GM23338 (cell line): ENCODE measurements around the gene FGF5. TPM values are rescaled to one million over a fixed set of nuclear protein-coding genes. Genes with fewer than 3 reads are reported as not detected.

Source experiments
- ATAC-seq: fragments of 200-7000 bp; cut with Tn5 transposase; 3 replicates; pipeline ENCODE4 v1.9.1; 2020
- DNase-seq: peaks from one replicate; pipeline ENCODE4 v3.0.0-alpha.2; 2015; ENCODE audit warnings: low spot score
- H2AFZ ChIP-seq: fragments of 200-600 bp; sonication (generic); 2 replicates; pipeline ENCODE4 v1.8.0; 2016; ENCODE audit warnings: antibody characterized with exemption, mild to moderate bottlenecking, moderate library complexity
- H3F3A ChIP-seq: fragments of 200-600 bp; sonication (generic); replicated peaks from 2 replicates; pipeline ENCODE4 v1.8.0; 2017; ENCODE audit warnings: antibody characterized with exemption, mixed run types, low read depth
- H3K27ac ChIP-seq: fragments of 200-600 bp; sonication (generic); 2 replicates; pipeline ENCODE4 v1.6.1; 2016; ENCODE audit warnings: low read depth
- H3K27me3 ChIP-seq: fragments of 200-600 bp; sonication (generic); 2 replicates; pipeline ENCODE4 v1.8.0; 2016; ENCODE audit warnings: mild to moderate bottlenecking, mixed run types, moderate library complexity; ENCODE audit not compliant: insufficient read depth
- H3K36me3 ChIP-seq: fragments of 200-600 bp; sonication (generic); 2 replicates; pipeline ENCODE4 v1.8.0; 2016; ENCODE audit warnings: mild to moderate bottlenecking; ENCODE audit not compliant: insufficient read depth
- H3K4me1 ChIP-seq: fragments of 200-600 bp; sonication (generic); 2 replicates; pipeline ENCODE4 v1.8.0; 2016; ENCODE audit warnings: mild to moderate bottlenecking, moderate library complexity; ENCODE audit not compliant: insufficient read depth
- H3K4me2 ChIP-seq: fragments of 200-600 bp; sonication (generic); 2 replicates; pipeline ENCODE4 v1.7.1; 2017; ENCODE audit warnings: mixed run types
- H3K4me3 ChIP-seq: fragments of 200-600 bp; sonication (generic); 2 replicates; pipeline ENCODE4 v1.6.1; 2016; ENCODE audit warnings: mixed run types
- H3K79me2 ChIP-seq: fragments of 200-600 bp; sonication (generic); replicated peaks from 2 replicates; pipeline ENCODE4 v1.8.0; 2017; ENCODE audit warnings: mild to moderate bottlenecking; ENCODE audit not compliant: insufficient read depth
- H3K9me2 ChIP-seq: fragments of 200-600 bp; sonication (generic); 2 replicates; pipeline ENCODE4 v1.8.0; 2017; ENCODE audit not compliant: insufficient read depth
- H4K20me1 ChIP-seq: fragments of 200-600 bp; sonication (generic); replicated peaks from 2 replicates; pipeline ENCODE4 v1.8.0; 2017; ENCODE audit warnings: mild to moderate bottlenecking; ENCODE audit not compliant: insufficient read depth
- H3K27ac Mint-ChIP-seq: 2 replicates; pipeline ENCODE4 v1.8.0; 2020; ENCODE audit warnings: inconsistent platforms, mild to moderate bottlenecking, moderate library complexity, mixed read lengths
- H3K27me3 Mint-ChIP-seq: 3 replicates; pipeline ENCODE4 v1.8.0; 2022; ENCODE audit warnings: low read depth, mild to moderate bottlenecking, moderate library complexity, mixed read lengths, inconsistent platforms; ENCODE audit not compliant: insufficient read depth, poor library complexity
- H3K36me3 Mint-ChIP-seq: 3 replicates; pipeline ENCODE4 v1.8.0; 2021; ENCODE audit warnings: low read depth, mild to moderate bottlenecking, inconsistent platforms, moderate library complexity, mixed read lengths
- H3K4me1 Mint-ChIP-seq: 3 replicates; pipeline ENCODE4 v1.8.0; 2020; ENCODE audit warnings: mild to moderate bottlenecking, inconsistent platforms, mixed read lengths
- H3K4me3 Mint-ChIP-seq: 3 replicates; pipeline ENCODE4 v1.8.0; 2021; ENCODE audit warnings: moderate library complexity, mild to moderate bottlenecking, inconsistent platforms, mixed read lengths
- H3K9me3 Mint-ChIP-seq: 3 replicates; pipeline ENCODE4 v1.8.0; 2020; ENCODE audit warnings: moderate library complexity, mild to moderate bottlenecking, inconsistent platforms, mixed read lengths
- CREB1 ChIP-seq: fragments of 250-450 bp; sonication (Bioruptor Pico); IDR thresholded peaks from 2 replicates; pipeline ENCODE4 v1.5.0; 2020; ENCODE audit warnings: low read depth, mild to moderate bottlenecking, moderate library complexity
- CTCF ChIP-seq, 2 experiments: fragments of 200-600 bp in 1 of 2; sonication (generic) in 1 of 2; conservative IDR thresholded peaks; 2 replicates each; pipeline versions ENCODE4 v1.5.1 to v1.6.1; 2016 to 2017; ENCODE audit warnings: antibody characterized with exemption in 2 of 2, low read depth in 2 of 2, mild to moderate bottlenecking in 2 of 2, moderate library complexity in 1 of 2
- EZH2 ChIP-seq: fragments of 200-600 bp; sonication (generic); IDR thresholded peaks from one replicate; pipeline ENCODE4 v1.8.0; 2017; ENCODE audit warnings: antibody characterized with exemption, mild to moderate bottlenecking, low read depth; ENCODE audit not compliant: unreplicated experiment
- EZH2phosphoT487 ChIP-seq: fragments of 200-600 bp; sonication (generic); IDR thresholded peaks from one replicate; pipeline ENCODE4 v1.8.1; 2018; ENCODE audit warnings: antibody characterized with exemption; ENCODE audit not compliant: unreplicated experiment
- JUNB ChIP-seq: IDR thresholded peaks from one replicate; pipeline ENCODE4 v1.6.1; 2016; ENCODE audit warnings: antibody characterized with exemption; ENCODE audit not compliant: unreplicated experiment
- NANOG ChIP-seq: IDR thresholded peaks from 2 replicates; pipeline ENCODE4 v1.6.1; 2016; ENCODE audit warnings: antibody characterized with exemption, borderline replicate concordance
- POLR2AphosphoS5 ChIP-seq: IDR thresholded peaks from 2 replicates; pipeline ENCODE4 v1.6.1; 2016; ENCODE audit warnings: antibody characterized with exemption, low read depth
- REST ChIP-seq: IDR thresholded peaks from one replicate; pipeline ENCODE4 v1.6.1; 2018; ENCODE audit warnings: antibody characterized with exemption; ENCODE audit not compliant: unreplicated experiment
- STAT1 ChIP-seq: IDR thresholded peaks from one replicate; pipeline ENCODE4 v1.6.1; 2016; ENCODE audit warnings: antibody characterized with exemption; ENCODE audit not compliant: unreplicated experiment
- ZNF114 ChIP-seq: fragments of 250-450 bp; sonication (Bioruptor Pico); IDR thresholded peaks from 2 replicates; pipeline ENCODE4 v1.5.0; 2020; ENCODE audit warnings: mild to moderate bottlenecking, moderate library complexity
- ZNF331 ChIP-seq: fragments of 250-450 bp; sonication (Bioruptor Pico); IDR thresholded peaks from 2 replicates; pipeline ENCODE4 v1.5.0; 2020; ENCODE audit warnings: low read depth, mild to moderate bottlenecking, moderate library complexity
- polyA plus RNA-seq: library from polyadenylated mRNA; unstranded; fragments of >200 nt; fragmentation: Nextera tagmentation; extraction: Ambion mirVana; gene quantifications from 2 replicates; pipeline ENCODE4 v1.2.1, GENCODE V29; 2016
- total RNA-seq: library from RNA; depleted of rRNA; stranded (reverse); fragments of >200 nt; shearing (Covaris generic); gene quantifications from 2 replicates; pipeline ENCODE4 v1.2.3, GENCODE V29; 2014
- TF ChIP-seq, protein P1 (sequence below): fragments of 250-450 bp; sonication (Bioruptor Pico); IDR thresholded peaks from 2 replicates; pipeline ENCODE4 v1.5.0; 2020; ENCODE audit warnings: mild to moderate bottlenecking, moderate library complexity
- TF ChIP-seq, protein P2 (sequence below): IDR thresholded peaks from 2 replicates; pipeline ENCODE4 v1.6.1; 2016; ENCODE audit warnings: antibody characterized with exemption

FGF5 gene
- total and polyA plus RNA-seq, 2 experiments from 2014 or later = not detected

DNA sequence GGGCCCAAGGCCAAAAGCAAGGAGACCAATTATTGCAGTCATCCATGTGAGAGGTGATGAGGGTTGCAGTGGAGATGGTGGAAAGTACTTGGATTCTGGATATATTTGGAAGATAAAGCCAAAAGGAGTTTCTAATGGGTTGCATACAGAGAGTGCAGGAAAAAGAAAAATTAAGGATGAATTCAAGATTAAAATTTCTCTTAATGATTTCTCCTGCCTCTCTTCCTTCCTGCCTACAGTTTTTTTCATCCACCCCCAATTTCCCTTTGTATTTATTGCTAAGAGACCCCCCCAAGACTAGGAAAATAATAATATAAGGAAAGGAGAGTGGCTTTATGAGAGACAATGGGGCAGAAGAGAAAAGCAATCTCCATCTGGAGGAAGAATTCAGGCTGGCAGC, 8.6 kb upstream of the FGF5 start:
- Histone ChIP-seq H3K36me3 (no peaks in the 10 kb centered on the region), H3K27me3 (peaks cover 74% of the 10 kb centered on the region), H3K4me1 (peaks cover 5% of the 10 kb centered on the region), H2AFZ (no peak overlapping the region), H3K79me2 (no peaks in the 10 kb centered on the region), H3F3A (no peaks in the 10 kb centered on the region), H4K20me1 (peaks cover 8% of the 10 kb centered on the region), H3K4me3 (no peak overlapping the region), H3K4me2 (no peak overlapping the region), H3K9me2 (no peaks in the 10 kb centered on the region), H3K27ac (no peak overlapping the region)
- DNase-seq (no peak), ATAC-seq (no peak)
- TF ChIP-seq REST = no peak
- no peak for TF ChIP-seq ZNF331 (CRISPR knock-in tag)
- TF ChIP-seq POLR2AphosphoS5 = no peak
- no peak for TF ChIP-seq STAT1
- TF ChIP-seq EZH2phosphoT487 = no peak
- TF ChIP-seq CREB1 (CRISPR knock-in tag) = no peak
- no peak for TF ChIP-seq NANOG
- no peak for TF ChIP-seq JUNB
- TF ChIP-seq ZNF114 (CRISPR knock-in tag) = no peak
- no peak for TF ChIP-seq EZH2
- TF ChIP-seq CTCF (conservative IDR thresholded peaks at IDR 0.05; ENCODE audit: low read depth in 2 of 2) = no peak
- TF ChIP-seq, protein P1, sequence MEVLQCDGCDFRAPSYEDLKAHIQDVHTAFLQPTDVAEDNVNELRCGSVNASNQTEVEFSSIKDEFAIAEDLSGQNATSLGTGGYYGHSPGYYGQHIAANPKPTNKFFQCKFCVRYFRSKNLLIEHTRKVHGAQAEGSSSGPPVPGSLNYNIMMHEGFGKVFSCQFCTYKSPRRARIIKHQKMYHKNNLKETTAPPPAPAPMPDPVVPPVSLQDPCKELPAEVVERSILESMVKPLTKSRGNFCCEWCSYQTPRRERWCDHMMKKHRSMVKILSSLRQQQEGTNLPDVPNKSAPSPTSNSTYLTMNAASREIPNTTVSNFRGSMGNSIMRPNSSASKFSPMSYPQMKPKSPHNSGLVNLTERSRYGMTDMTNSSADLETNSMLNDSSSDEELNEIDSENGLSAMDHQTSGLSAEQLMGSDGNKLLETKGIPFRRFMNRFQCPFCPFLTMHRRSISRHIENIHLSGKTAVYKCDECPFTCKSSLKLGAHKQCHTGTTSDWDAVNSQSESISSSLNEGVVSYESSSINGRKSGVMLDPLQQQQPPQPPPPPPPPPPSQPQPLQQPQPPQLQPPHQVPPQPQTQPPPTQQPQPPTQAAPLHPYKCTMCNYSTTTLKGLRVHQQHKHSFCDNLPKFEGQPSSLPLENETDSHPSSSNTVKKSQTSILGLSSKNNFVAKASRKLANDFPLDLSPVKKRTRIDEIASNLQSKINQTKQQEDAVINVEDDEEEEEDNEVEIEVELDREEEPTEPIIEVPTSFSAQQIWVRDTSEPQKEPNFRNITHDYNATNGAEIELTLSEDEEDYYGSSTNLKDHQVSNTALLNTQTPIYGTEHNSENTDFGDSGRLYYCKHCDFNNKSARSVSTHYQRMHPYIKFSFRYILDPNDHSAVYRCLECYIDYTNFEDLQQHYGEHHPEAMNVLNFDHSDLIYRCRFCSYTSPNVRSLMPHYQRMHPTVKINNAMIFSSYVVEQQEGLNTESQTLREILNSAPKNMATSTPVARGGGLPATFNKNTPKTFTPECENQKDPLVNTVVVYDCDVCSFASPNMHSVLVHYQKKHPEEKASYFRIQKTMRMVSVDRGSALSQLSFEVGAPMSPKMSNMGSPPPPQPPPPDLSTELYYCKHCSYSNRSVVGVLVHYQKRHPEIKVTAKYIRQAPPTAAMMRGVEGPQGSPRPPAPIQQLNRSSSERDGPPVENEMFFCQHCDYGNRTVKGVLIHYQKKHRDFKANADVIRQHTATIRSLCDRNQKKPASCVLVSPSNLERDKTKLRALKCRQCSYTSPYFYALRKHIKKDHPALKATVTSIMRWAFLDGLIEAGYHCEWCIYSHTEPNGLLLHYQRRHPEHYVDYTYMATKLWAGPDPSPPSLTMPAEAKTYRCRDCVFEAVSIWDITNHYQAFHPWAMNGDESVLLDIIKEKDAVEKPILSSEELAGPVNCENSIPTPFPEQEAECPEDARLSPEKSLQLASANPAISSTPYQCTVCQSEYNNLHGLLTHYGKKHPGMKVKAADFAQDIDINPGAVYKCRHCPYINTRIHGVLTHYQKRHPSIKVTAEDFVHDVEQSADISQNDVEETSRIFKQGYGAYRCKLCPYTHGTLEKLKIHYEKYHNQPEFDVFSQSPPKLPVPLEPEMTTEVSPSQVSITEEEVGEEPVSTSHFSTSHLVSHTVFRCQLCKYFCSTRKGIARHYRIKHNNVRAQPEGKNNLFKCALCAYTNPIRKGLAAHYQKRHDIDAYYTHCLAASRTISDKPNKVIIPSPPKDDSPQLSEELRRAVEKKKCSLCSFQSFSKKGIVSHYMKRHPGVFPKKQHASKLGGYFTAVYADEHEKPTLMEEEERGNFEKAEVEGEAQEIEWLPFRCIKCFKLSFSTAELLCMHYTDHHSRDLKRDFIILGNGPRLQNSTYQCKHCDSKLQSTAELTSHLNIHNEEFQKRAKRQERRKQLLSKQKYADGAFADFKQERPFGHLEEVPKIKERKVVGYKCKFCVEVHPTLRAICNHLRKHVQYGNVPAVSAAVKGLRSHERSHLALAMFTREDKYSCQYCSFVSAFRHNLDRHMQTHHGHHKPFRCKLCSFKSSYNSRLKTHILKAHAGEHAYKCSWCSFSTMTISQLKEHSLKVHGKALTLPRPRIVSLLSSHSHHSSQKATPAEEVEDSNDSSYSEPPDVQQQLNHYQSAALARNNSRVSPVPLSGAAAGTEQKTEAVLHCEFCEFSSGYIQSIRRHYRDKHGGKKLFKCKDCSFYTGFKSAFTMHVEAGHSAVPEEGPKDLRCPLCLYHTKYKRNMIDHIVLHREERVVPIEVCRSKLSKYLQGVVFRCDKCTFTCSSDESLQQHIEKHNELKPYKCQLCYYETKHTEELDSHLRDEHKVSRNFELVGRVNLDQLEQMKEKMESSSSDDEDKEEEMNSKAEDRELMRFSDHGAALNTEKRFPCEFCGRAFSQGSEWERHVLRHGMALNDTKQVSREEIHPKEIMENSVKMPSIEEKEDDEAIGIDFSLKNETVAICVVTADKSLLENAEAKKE (CRISPR knock-in tag) = no peak
- TF ChIP-seq, protein P2, sequence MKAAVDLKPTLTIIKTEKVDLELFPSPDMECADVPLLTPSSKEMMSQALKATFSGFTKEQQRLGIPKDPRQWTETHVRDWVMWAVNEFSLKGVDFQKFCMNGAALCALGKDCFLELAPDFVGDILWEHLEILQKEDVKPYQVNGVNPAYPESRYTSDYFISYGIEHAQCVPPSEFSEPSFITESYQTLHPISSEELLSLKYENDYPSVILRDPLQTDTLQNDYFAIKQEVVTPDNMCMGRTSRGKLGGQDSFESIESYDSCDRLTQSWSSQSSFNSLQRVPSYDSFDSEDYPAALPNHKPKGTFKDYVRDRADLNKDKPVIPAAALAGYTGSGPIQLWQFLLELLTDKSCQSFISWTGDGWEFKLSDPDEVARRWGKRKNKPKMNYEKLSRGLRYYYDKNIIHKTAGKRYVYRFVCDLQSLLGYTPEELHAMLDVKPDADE = no peak
- Mint-ChIP-seq H3K27ac (no peak overlapping the region), H3K4me3 (no peak overlapping the region), H3K27me3 (peaks cover 25% of the 10 kb centered on the region), H3K4me1 (peaks cover 13% of the 10 kb centered on the region; the same call in 2 of the 3 replicates), H3K36me3 (no peaks in the 10 kb centered on the region), H3K9me3 (no peaks in the 10 kb centered on the region)
